HepG2 (cell line): ENCODE measurements around the gene SLC25A47. TPM values are rescaled to one million over a fixed set of nuclear protein-coding genes. Genes with fewer than 3 reads are reported as not detected.

Experiments used
- ATAC-seq: fragments of 200-7000 bp; cut with Tn5 transposase; 3 replicates; pipeline ENCODE4 v1.9.1; 2020; ENCODE audit warnings: mild to moderate bottlenecking, moderate library complexity
- BruUV-seq: library from RNA; stranded (reverse); fragments of 400-500 nt; replicated peaks from 2 replicates; lab custom pipeline; 2021; lab: Mats Ljungman, UMichigan
- CTCF ChIA-PET: fragments of 300-600 bp; formaldehyde crosslinking; extraction: SDS; loops from one replicate; lab custom pipeline; 2021; ENCODE audit warnings: low total read pairs, inconsistent platforms, low intra/inter-chr PET ratio; lab: Yijun Ruan, JAX
- POLR2A ChIA-PET: fragments of 350-600 bp; sonication (Branson Sonifier 250); formaldehyde crosslinking; loops from one replicate; lab custom pipeline; 2020; ENCODE audit warnings: antibody characterized with exemption, inconsistent platforms; lab: Yijun Ruan, JAX
- DNase-seq: peaks from one replicate; pipeline ENCODE4 v3.0.0-alpha.2; 2015; ENCODE audit warnings: low spot score
- FAIRE-seq: peaks from 3 replicates; lab custom pipeline; 2011; peaks lifted over from hg19 to GRCh38; lab: Jason Lieb, UNC
- H2AFZ ChIP-seq: one replicate; pipeline ENCODE4 v1.6.1; 2011; ENCODE audit warnings: low read length, inconsistent platforms
- H3K27ac ChIP-seq: fragments of 300-600 bp; 3 replicates; pipeline ENCODE4 v1.8.0; 2011; ENCODE audit warnings: mixed run types, mild to moderate bottlenecking, mixed read lengths, low read length, inconsistent platforms; ENCODE audit not compliant: insufficient read depth; ENCODE audit errors: extremely low read length
- H3K27me3 ChIP-seq, 2 experiments: fragments of 200-600 bp in 1 of 2; 2 replicates in 1 of 2; 3 replicates in 1 of 2; pipeline versions ENCODE4 v1.6.0 to v1.8.0; 2011; ENCODE audit warnings: low read length in 2 of 2, mild to moderate bottlenecking in 2 of 2, moderate library complexity in 2 of 2, inconsistent platforms in 1 of 2; ENCODE audit not compliant: insufficient read depth in 2 of 2, control insufficient read depth in 1 of 2
- H3K36me3 ChIP-seq, 2 experiments: fragments of 200-600 bp in 1 of 2; replicated peaks in 1 of 2; 2 replicates in 1 of 2; 3 replicates in 1 of 2; pipeline versions ENCODE4 v1.5.1 to v1.8.0; 2011; ENCODE audit warnings: low read length in 2 of 2, inconsistent platforms in 1 of 2; ENCODE audit not compliant: insufficient read depth in 2 of 2, control insufficient read depth in 1 of 2
- H3K4me1 ChIP-seq: 2 replicates; pipeline ENCODE4 v1.5.1; 2012; ENCODE audit warnings: low read length, inconsistent platforms; ENCODE audit not compliant: insufficient read depth
- H3K4me2 ChIP-seq: 2 replicates; pipeline ENCODE4 v1.6.0; 2011; ENCODE audit warnings: low read depth, low read length, inconsistent platforms
- H3K4me3 ChIP-seq, 3 experiments: fragments of 200-600 bp in 1 of 3; sonication (generic), shearing (Covaris generic) in 1 of 3; replicated peaks in 1 of 3; 2 replicates each; pipeline ENCODE4 v1.5.1; 2011 to 2016; ENCODE audit warnings: low read length in 3 of 3, inconsistent platforms in 2 of 3, low read depth in 2 of 3, mild to moderate bottlenecking in 2 of 3, control low read depth in 1 of 3, mixed read lengths in 1 of 3; ENCODE audit not compliant: insufficient read depth in 1 of 3
- H3K79me2 ChIP-seq: one replicate; pipeline ENCODE4 v1.6.1; 2011; ENCODE audit warnings: low read length, inconsistent platforms; ENCODE audit not compliant: insufficient read depth
- H3K9ac ChIP-seq: 2 replicates; pipeline ENCODE4 v1.6.0; 2011; ENCODE audit warnings: mild to moderate bottlenecking, low read depth, low read length, inconsistent platforms; ENCODE audit not compliant: insufficient read depth
- H3K9me3 ChIP-seq: 2 replicates; pipeline ENCODE4 v1.5.1; 2012; ENCODE audit warnings: mild to moderate bottlenecking, low read length
- H4K20me1 ChIP-seq: 2 replicates; pipeline ENCODE4 v1.6.0; 2011; ENCODE audit warnings: inconsistent platforms, mild to moderate bottlenecking, low read length, moderate library complexity; ENCODE audit not compliant: insufficient read depth
- CEBPB ChIP-seq: IDR thresholded peaks from 2 replicates; pipeline ENCODE4 v1.6.1; 2011; ENCODE audit warnings: low read depth, low read length, improper control_type of control experiment, borderline replicate concordance
- FOSL2 ChIP-seq: sonication (generic); formaldehyde crosslinking; IDR thresholded peaks from 2 replicates; pipeline ENCODE4 v1.4.0; 2020; ENCODE audit warnings: missing genetic modification reagents
- FOXM1 ChIP-seq: sonication (generic); formaldehyde crosslinking; IDR thresholded peaks from 2 replicates; pipeline ENCODE4 v1.5.0; 2020; ENCODE audit warnings: missing genetic modification reagents
- HNRNPH1 ChIP-seq: fragments of 200-400 bp; formaldehyde crosslinking; optimal IDR thresholded peaks from 2 replicates; pipeline ENCODE3; 2017; ENCODE audit warnings: mild to moderate bottlenecking, low read depth, low read length
- ISL2 ChIP-seq: sonication (generic); formaldehyde crosslinking; IDR thresholded peaks from 2 replicates; pipeline ENCODE4 v1.5.0; 2020; ENCODE audit warnings: missing genetic modification reagents
- MATR3 ChIP-seq: sonication (generic); formaldehyde crosslinking; IDR thresholded peaks from 2 replicates; pipeline ENCODE4 v1.4.0; 2020; ENCODE audit warnings: missing genetic modification reagents
- PHF8 ChIP-seq: sonication (generic); formaldehyde crosslinking; IDR thresholded peaks from 2 replicates; pipeline ENCODE4 v1.5.0; 2020; ENCODE audit warnings: missing genetic modification reagents
- PPARG ChIP-seq: conservative IDR thresholded peaks from 2 replicates; pipeline ENCODE4 v1.6.1; 2016; ENCODE audit warnings: missing biosample characterization, missing genetic modification reagents
- RFXAP ChIP-seq: sonication (generic); formaldehyde crosslinking; IDR thresholded peaks from 2 replicates; pipeline ENCODE4 v1.4.0; 2020; ENCODE audit warnings: missing genetic modification reagents, borderline replicate concordance
- TBL1XR1 ChIP-seq: fragments of 150-350 bp; IDR thresholded peaks from 2 replicates; pipeline ENCODE4 v1.6.1; 2014; ENCODE audit warnings: borderline replicate concordance, low read length; ENCODE audit not compliant: partially characterized antibody
- TEF ChIP-seq: sonication (generic); formaldehyde crosslinking; IDR thresholded peaks from 2 replicates; pipeline ENCODE4 v1.5.0; 2020; ENCODE audit warnings: missing genetic modification reagents
- TP53 ChIP-seq: sonication (generic); formaldehyde crosslinking; conservative IDR thresholded peaks from 2 replicates; pipeline ENCODE4 v1.4.0; 2020; ENCODE audit warnings: missing genetic modification reagents
- ZNF256 ChIP-seq: sonication (generic); formaldehyde crosslinking; conservative IDR thresholded peaks from 2 replicates; pipeline ENCODE4 v1.4.0; 2020; ENCODE audit warnings: missing genetic modification reagents
- ZNF503 ChIP-seq: sonication (generic); formaldehyde crosslinking; IDR thresholded peaks from 2 replicates; pipeline ENCODE4 v1.4.0; 2020; ENCODE audit warnings: missing genetic modification reagents
- ZNF563 ChIP-seq: sonication (generic); formaldehyde crosslinking; IDR thresholded peaks from 2 replicates; pipeline ENCODE4 v1.8.0; 2022; ENCODE audit warnings: mild to moderate bottlenecking, moderate library complexity, missing genetic modification reagents
- ZSCAN30 ChIP-seq: sonication (generic); formaldehyde crosslinking; IDR thresholded peaks from 2 replicates; pipeline ENCODE4 v1.5.0; 2020; ENCODE audit warnings: mild to moderate bottlenecking, missing genetic modification reagents
- WGBS: methylation state at CpG from one replicate; pipeline ENCODE4 v1.1.6; 2017; ENCODE audit warnings: low lambda C conversion rate; 5-methylcytosine and 5-hydroxymethylcytosine counted together
- in situ Hi-C: cut with HindIII; loops from 2 replicates; pipeline ENCODE4 v1.10.0; 2017; ENCODE audit warnings: low pct_unique_long_range_greater_than_20kb; ENCODE audit not compliant: extremely low pct_ligation_motif_present
- intact Hi-C: fragments of 100-400 bp; cut with micrococcal nuclease; formaldehyde crosslinking; loops from one replicate; pipeline ENCODE4 v1.10.0; 2022; ENCODE audit not compliant: unreplicated experiment
- polyA plus RNA-seq, 8 experiments: library from polyadenylated mRNA; depleted of rRNA in 3 of 8; stranded (reverse) in 7 of 8; unstranded in 1 of 8; fragments of >200 nt; fragmentation: Illumina TruSeq in 4 of 8; extraction: Trizol in 4 of 8; gene quantifications; 2 replicates each; pipeline versions ENCODE4 v1.2.1 to v1.2.3, GENCODE V29; 2011 to 2016; ENCODE audit warnings: low read depth in 4 of 8, missing spikeins in 1 of 8, mixed read lengths in 1 of 8; ENCODE audit not compliant: insufficient read depth in 1 of 8
- total RNA-seq, 5 experiments: library from RNA; depleted of rRNA; stranded (reverse); fragments of >200 nt; fragmentation: Illumina TruSeq; extraction: Trizol; gene quantifications; 2 replicates each; pipeline ENCODE4 v1.2.3, GENCODE V29; 2016; ENCODE audit warnings: low read depth in 1 of 5

SLC25A47 gene
- total and polyA plus RNA-seq, 2 of the 13 experiments (the other 11 are each of a cell fraction or from before 2014, with no cell fraction given) = 1.0 to 1.7 TPM

- Histone ChIP-seq H3K4me3 (no peak overlapping the region), H3K4me1 (no peaks in the 10 kb centered on the region), H3K27ac (no peak overlapping the region), H3K4me2 (no peak overlapping the region), H4K20me1 (no peaks in the 10 kb centered on the region), H3K79me2 (no peaks in the 10 kb centered on the region), H2AFZ (no peak overlapping the region), H3K36me3 (peaks cover 17 to 45% of the 10 kb centered on the region in 2 experiments; a peak in 4 of 5 replicates), H3K9me3 (no peaks in the 10 kb centered on the region), H3K9ac (no peak overlapping the region), H3K27me3 (no peaks in the 10 kb centered on the region)
- CTCF ChIA-PET = no interaction called here
- intact Hi-C loops (no loop called here), in situ Hi-C loops (no loop called here)
- TF ChIP-seq RFXAP (CRISPR knock-in tag) = no peak
- TF ChIP-seq FOSL2 = 0 out of 2 replicates have a peak, but pooled peaks have one; percentile 30
- no TSS peak for BruUV-seq
- ATAC-seq (no peak), FAIRE-seq (no peak), DNase-seq (no peak)
- POLR2A ChIA-PET = interaction anchor here (0.6 to 1.7 kb wide), 3 partner anchors 8 to 343 kb away, joined by 3 to 4 read pairs (median 3); no protein-coding TSS in a partner anchor
- WGBS = 93% methylated on average over 8 of the region's 8 CpGs
Observed at GRCh38 chr14:100341301-100342031, 18.3 kb downstream of the SLC25A47 start.

- H3K27ac ChIP-seq = no peak overlapping the region
- H3K4me2 ChIP-seq = no peak overlapping the region
- H3K36me3 ChIP-seq = peaks cover 11 to 43% of the 10 kb centered on the region in 2 experiments; a peak in 4 of 5 replicates
- H3K4me1 ChIP-seq = no peaks in the 10 kb centered on the region
- no peaks in the 10 kb centered on the region for H3K9me3 ChIP-seq
- H2AFZ ChIP-seq = no peak overlapping the region
- in situ Hi-C loops = no loop called here
- no peaks in the 10 kb centered on the region for H3K79me2 ChIP-seq
- H3K9ac ChIP-seq = no peak overlapping the region
- DNase-seq (no peak), ATAC-seq (no peak), FAIRE-seq (no peak)
- TF ChIP-seq TEF (CRISPR knock-in tag) (no peak), MATR3 (CRISPR knock-in tag) (no peak), CEBPB (no peak), FOXM1 (CRISPR knock-in tag) (no peak), PPARG (CRISPR knock-in tag) (no peak), TBL1XR1 (no peak), ZNF503 (CRISPR knock-in tag) (no peak), ISL2 (CRISPR knock-in tag) (no peak), TP53 (CRISPR knock-in tag) (no peak), ZSCAN30 (no peak), HNRNPH1 (no peak), ZNF256 (CRISPR knock-in tag) (no peak), PHF8 (no peak), ZNF563 (CRISPR knock-in tag) (no peak)
- no TSS peak for BruUV-seq
- H3K27me3 ChIP-seq = no peaks in the 10 kb centered on the region
- CTCF ChIA-PET = no interaction called here
- no peak overlapping the region for H3K4me3 ChIP-seq
- POLR2A ChIA-PET = no interaction called here
- H4K20me1 ChIP-seq = no peaks in the 10 kb centered on the region
- 94% methylated on average over 11 of the region's 11 CpGs for WGBS
- intact Hi-C loops = no loop called here
Observed at GRCh38 chr14:100342195-100342594, 19.1 kb downstream of the SLC25A47 start.
